OCI-LY3 (cell line): Measurements from ENCODE around the gene DOCK7.
"Not testable (repeated sequence)": the region's sequence is repeated elsewhere in the genome, so short reads cannot be mapped to it uniquely, and the experiment has no call there.

Experiments used
- CTCF ChIP-seq: fragments of 200-600, 300-600 bp; sonication (generic); IDR thresholded peaks from 2 replicates; pipeline ENCODE4 v1.5.1; 2014; ENCODE audit warnings: antibody characterized with exemption, low read length, low read depth
- EZH2phosphoT487 ChIP-seq: fragments of 200-600 bp; shearing (Covaris generic); IDR thresholded peaks from 2 replicates; pipeline ENCODE4 v1.6.1; 2018; ENCODE audit warnings: antibody characterized with exemption, mixed run types, low read depth

GRCh38 chr1:62718400-62718799 lies 30.2 kb upstream of the DOCK7 start:
- not testable (repeated sequence) for TF ChIP-seq CTCF, EZH2phosphoT487
